ENCODE measurements around the gene TDRD1.

The TDRD1 gene

DNA sequence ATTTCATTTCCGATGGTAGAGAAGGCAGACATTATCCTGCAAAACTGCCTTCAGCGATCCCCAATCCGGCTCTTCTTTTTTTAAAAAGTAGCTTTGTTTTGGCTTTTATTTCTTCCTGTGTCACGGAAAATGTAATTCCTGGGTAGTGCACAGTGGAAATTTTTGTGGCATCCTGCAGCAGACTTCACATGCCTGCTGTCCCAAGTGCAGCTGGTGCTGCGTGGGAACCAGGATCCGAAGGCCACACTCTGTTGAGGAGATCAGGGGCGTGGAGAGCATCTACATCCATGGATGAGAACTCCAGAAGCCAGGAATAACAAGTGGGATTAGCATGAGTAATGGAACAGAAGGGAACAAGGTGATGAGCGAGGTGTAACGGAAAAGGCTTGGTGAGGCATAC is 64.5 kb downstream of the TDRD1 start:
- no peaks in the 10 kb centered on the region for H3K4me1 ChIP-seq (ENCODE audit: low read depth, poor library complexity, severe bottlenecking)
- no peaks in the 10 kb centered on the region for H3K79me2 ChIP-seq (ENCODE audit: insufficient read depth, low read depth)
- H3K27ac ChIP-seq = no peak overlapping the region
- H3K27me3 ChIP-seq (ENCODE audit: insufficient read depth, low read depth) = no peaks in the 10 kb centered on the region
- H2AFZ ChIP-seq (ENCODE audit: low read depth) = no peak overlapping the region
- H4K20me1 ChIP-seq (ENCODE audit: insufficient read depth) = no peaks in the 10 kb centered on the region
- no peak overlapping the region for H3K4me2 ChIP-seq
- H3K4me3 ChIP-seq (IDR thresholded peaks at IDR 0.05; ENCODE audit: insufficient read depth, low read depth, low read length) = no peak overlapping the region
- H3K36me3 ChIP-seq (ENCODE audit: insufficient read depth) = no peaks in the 10 kb centered on the region
- TF ChIP-seq, protein P1, sequence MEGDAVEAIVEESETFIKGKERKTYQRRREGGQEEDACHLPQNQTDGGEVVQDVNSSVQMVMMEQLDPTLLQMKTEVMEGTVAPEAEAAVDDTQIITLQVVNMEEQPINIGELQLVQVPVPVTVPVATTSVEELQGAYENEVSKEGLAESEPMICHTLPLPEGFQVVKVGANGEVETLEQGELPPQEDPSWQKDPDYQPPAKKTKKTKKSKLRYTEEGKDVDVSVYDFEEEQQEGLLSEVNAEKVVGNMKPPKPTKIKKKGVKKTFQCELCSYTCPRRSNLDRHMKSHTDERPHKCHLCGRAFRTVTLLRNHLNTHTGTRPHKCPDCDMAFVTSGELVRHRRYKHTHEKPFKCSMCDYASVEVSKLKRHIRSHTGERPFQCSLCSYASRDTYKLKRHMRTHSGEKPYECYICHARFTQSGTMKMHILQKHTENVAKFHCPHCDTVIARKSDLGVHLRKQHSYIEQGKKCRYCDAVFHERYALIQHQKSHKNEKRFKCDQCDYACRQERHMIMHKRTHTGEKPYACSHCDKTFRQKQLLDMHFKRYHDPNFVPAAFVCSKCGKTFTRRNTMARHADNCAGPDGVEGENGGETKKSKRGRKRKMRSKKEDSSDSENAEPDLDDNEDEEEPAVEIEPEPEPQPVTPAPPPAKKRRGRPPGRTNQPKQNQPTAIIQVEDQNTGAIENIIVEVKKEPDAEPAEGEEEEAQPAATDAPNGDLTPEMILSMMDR (conservative IDR thresholded peaks at IDR 0.05; ENCODE audit: low read depth, low read length) = no peak
- H3K9ac ChIP-seq = no peak overlapping the region

DNA sequence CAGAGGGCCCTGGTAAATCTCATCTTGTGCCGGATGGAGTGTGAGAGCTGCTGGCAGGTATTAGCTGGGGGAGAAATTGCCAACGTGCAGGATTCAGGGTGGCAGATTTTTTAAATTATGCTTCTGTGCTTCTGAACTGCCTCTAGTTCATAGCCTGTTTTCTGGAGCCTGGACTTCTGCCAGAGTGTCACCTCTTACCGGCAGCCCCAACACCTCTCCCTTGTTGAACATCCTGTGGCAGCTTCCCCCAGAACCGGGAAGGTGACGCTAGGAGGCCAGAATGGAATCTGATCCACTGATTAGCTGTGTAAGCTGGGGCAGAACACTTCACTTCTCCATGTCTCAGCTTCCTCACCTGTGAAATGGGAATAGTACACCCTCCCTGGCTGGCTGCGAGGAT is 65.0 kb downstream of the TDRD1 start:
- TF ChIP-seq, protein P1 (conservative IDR thresholded peaks at IDR 0.05; ENCODE audit: low read depth, low read length) = no peak
- H3K9ac ChIP-seq = no peak overlapping the region
- no peak overlapping the region for H3K27ac ChIP-seq

DNA sequence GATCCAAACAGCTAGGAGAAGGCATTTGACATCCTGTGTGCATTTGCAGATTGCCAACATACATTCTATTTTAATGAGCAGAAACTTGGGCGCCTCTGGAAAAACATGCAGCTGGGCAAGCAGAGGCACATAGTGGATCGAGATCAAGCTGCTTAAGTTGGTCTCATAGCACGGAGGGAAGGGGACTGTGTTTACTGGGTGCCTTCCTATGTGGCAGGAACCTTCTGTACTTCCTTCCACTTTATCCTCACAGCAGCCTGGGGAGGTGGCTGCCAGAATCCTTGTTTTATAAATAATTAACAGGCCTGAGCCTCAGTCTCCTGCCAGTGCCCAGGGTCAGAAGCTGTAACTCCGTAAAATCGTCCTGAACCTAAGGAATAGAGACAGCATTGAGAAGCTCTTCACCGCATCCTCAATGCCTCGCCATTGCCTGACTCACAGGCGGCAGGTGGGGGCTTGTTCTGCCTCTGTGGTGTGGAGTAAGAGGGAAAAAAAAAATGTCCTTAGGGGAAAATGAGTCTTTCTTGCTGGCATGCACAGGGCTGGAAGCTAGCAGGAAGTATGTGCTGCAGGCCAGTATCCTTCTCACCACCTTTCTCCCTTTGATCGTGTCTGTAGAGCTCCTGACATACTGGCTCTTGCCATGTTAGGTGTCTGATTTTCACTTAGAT is 66.1 kb downstream of the TDRD1 start:
- no peaks in the 10 kb centered on the region for H4K20me1 ChIP-seq (ENCODE audit: insufficient read depth)
- H3K36me3 ChIP-seq (ENCODE audit: insufficient read depth) = no peaks in the 10 kb centered on the region
- H3K9ac ChIP-seq = no peak overlapping the region
- H3K27me3 ChIP-seq (ENCODE audit: insufficient read depth, low read depth) = no peaks in the 10 kb centered on the region
- no peaks in the 10 kb centered on the region for H3K79me2 ChIP-seq (ENCODE audit: insufficient read depth, low read depth)
- no peak overlapping the region for H2AFZ ChIP-seq (ENCODE audit: low read depth)
- H3K27ac ChIP-seq = no peak overlapping the region
- no peaks in the 10 kb centered on the region for H3K4me1 ChIP-seq (ENCODE audit: low read depth, poor library complexity, severe bottlenecking)
- H3K4me3 ChIP-seq (IDR thresholded peaks at IDR 0.05; ENCODE audit: insufficient read depth, low read depth, low read length) = no peak overlapping the region
- no peak overlapping the region for H3K4me2 ChIP-seq
- TF ChIP-seq, protein P1 (conservative IDR thresholded peaks at IDR 0.05; ENCODE audit: low read depth, low read length) = no peak

More for the DNA sequence above, 65.0 kb downstream of the TDRD1 start:
- H4K20me1 ChIP-seq (ENCODE audit: insufficient read depth) = no peaks in the 10 kb centered on the region
- no peak overlapping the region for H3K4me2 ChIP-seq
- no peaks in the 10 kb centered on the region for H3K79me2 ChIP-seq (ENCODE audit: insufficient read depth, low read depth)
- H3K27me3 ChIP-seq (ENCODE audit: insufficient read depth, low read depth) = no peaks in the 10 kb centered on the region
- H2AFZ ChIP-seq (ENCODE audit: low read depth) = no peak overlapping the region
- no peaks in the 10 kb centered on the region for H3K4me1 ChIP-seq (ENCODE audit: low read depth, poor library complexity, severe bottlenecking)
- H3K36me3 ChIP-seq (ENCODE audit: insufficient read depth) = no peaks in the 10 kb centered on the region
- no peak overlapping the region for H3K4me3 ChIP-seq (IDR thresholded peaks at IDR 0.05; ENCODE audit: insufficient read depth, low read depth, low read length)

DNA sequence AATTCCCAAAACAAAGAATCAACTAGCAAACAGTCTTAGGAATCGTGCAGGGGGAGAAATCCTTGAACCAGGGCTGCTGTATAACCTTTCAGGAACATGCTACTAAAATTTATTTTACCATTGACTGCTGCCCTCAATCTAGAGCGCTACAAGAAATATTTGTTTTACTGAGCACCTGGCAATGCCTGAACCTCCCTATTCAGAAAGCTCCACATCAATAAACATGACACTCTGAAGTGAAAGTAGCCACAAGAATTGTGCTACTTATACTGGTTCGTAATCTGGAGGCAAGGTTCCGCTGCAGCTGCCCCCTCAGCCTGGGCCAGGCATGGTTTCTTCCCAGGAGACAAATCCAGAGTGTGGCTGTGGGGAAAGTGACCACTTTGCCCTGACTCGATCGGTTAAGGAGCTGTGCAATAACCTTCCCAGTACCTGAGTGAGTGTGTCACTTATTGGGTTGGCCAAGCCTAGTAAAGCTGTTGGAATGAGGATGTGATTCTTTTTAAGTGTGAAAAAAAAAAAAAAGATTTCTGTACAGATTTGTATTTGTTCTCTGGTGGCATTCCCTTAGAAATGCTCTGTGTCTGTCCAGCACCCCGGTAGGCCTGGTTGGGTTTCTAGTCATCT is 67.6 kb downstream of the TDRD1 start:
- no peak overlapping the region for H3K27ac ChIP-seq
- no peaks in the 10 kb centered on the region for H3K36me3 ChIP-seq (ENCODE audit: insufficient read depth)

More for the DNA sequence above, 67.6 kb downstream of the TDRD1 start:
- Histone ChIP-seq H3K9ac (no peak overlapping the region), H3K4me3 (IDR thresholded peaks at IDR 0.05; ENCODE audit: insufficient read depth, low read depth, low read length) (no peak overlapping the region), H2AFZ (ENCODE audit: low read depth) (no peak overlapping the region), H3K27me3 (ENCODE audit: insufficient read depth, low read depth) (no peaks in the 10 kb centered on the region), H3K79me2 (ENCODE audit: insufficient read depth, low read depth) (no peaks in the 10 kb centered on the region), H3K4me2 (no peak overlapping the region), H3K4me1 (ENCODE audit: low read depth, poor library complexity, severe bottlenecking) (no peaks in the 10 kb centered on the region), H4K20me1 (ENCODE audit: insufficient read depth) (no peaks in the 10 kb centered on the region)
- TF ChIP-seq, protein P1 (conservative IDR thresholded peaks at IDR 0.05; ENCODE audit: low read depth, low read length) = no peak
